ENCODE results near the gene DCUN1D2.

Gene DCUN1D2

GRCh38 chr13:113509989-113510388 is 19.5 kb upstream of the DCUN1D2 start:
- Histone ChIP-seq H3K4me1 (peaks cover 0 to 16% (median 5%) of the 10 kb centered on the region in 4 donors), H3K36me3 (peaks cover 26 to 81% (median 52%) of the 10 kb centered on the region in 3 donors), H3K4me3 (no peak overlapping the region), H3K27me3 (no peaks in the 10 kb centered on the region), H3K27ac (no peak overlapping the region), H3K9me3 (no peaks in the 10 kb centered on the region)
- TF ChIP-seq CTCF (IDR thresholded peaks at IDR 0.05), result no peak
- intact Hi-C loops (cut with DNase I; ENCODE audit: low total_unique reads), result no loop called here
- DNase-seq, result no peak

GRCh38 chr13:113508521-113509254 is 18.2 kb upstream of the DCUN1D2 start:
- Histone ChIP-seq H3K9me3 (no peaks in the 10 kb centered on the region), H3K27ac (no peak overlapping the region), H3K27me3 (no peaks in the 10 kb centered on the region), H3K36me3 (peaks cover 39 to 83% (median 55%) of the 10 kb centered on the region in 3 donors), H3K4me1 (peaks cover 0 to 16% (median 5%) of the 10 kb centered on the region in 4 donors), H3K4me3 (no peak overlapping the region)
- no peak for DNase-seq
- TF ChIP-seq CTCF (IDR thresholded peaks at IDR 0.05), result no peak
- intact Hi-C loops (cut with DNase I; ENCODE audit: low total_unique reads), result no loop called here

- H3K4me3 ChIP-seq, result no peak overlapping the region
- TF ChIP-seq CTCF (IDR thresholded peaks at IDR 0.05), result no peak
- no peak for DNase-seq
- H3K27ac ChIP-seq, result no peak overlapping the region
- peaks cover 0 to 16% (median 5%) of the 10 kb centered on the region in 4 donors for H3K4me1 ChIP-seq
- no peaks in the 10 kb centered on the region for H3K9me3 ChIP-seq
- no peaks in the 10 kb centered on the region for H3K27me3 ChIP-seq
- intact Hi-C loops (cut with DNase I; ENCODE audit: low total_unique reads), result no loop called here
- peaks cover 47 to 82% (median 62%) of the 10 kb centered on the region in 3 donors for H3K36me3 ChIP-seq
Measured at GRCh38 chr13:113507505-113508345, 17.2 kb upstream of the DCUN1D2 start.

GRCh38 chr13:113506871-113507388 is 16.4 kb upstream of the DCUN1D2 start:
- Histone ChIP-seq H3K27ac (no peak overlapping the region), H3K27me3 (no peaks in the 10 kb centered on the region), H3K36me3 (peaks cover 55 to 88% (median 62%) of the 10 kb centered on the region in 3 donors), H3K4me1 (peaks cover 0 to 16% (median 5%) of the 10 kb centered on the region in 4 donors), H3K4me3 (no peak overlapping the region), H3K9me3 (no peaks in the 10 kb centered on the region)
- no peak for TF ChIP-seq CTCF (IDR thresholded peaks at IDR 0.05)
- intact Hi-C loops (cut with DNase I; ENCODE audit: low total_unique reads), result no loop called here
- no peak for DNase-seq

- peaks cover 0 to 17% (median 5%) of the 10 kb centered on the region in 4 donors for H3K4me1 ChIP-seq
- H3K36me3 ChIP-seq, result peaks cover 57 to 88% (median 62%) of the 10 kb centered on the region in 3 donors
- TF ChIP-seq CTCF (IDR thresholded peaks at IDR 0.05), result no peak
- H3K9me3 ChIP-seq, result no peaks in the 10 kb centered on the region
- no peak overlapping the region for H3K27ac ChIP-seq
- intact Hi-C loops (cut with DNase I; ENCODE audit: low total_unique reads), result no loop called here
- H3K4me3 ChIP-seq, result no peak overlapping the region
- no peaks in the 10 kb centered on the region for H3K27me3 ChIP-seq
- no peak for DNase-seq
Measured at GRCh38 chr13:113506025-113506685, 15.6 kb upstream of the DCUN1D2 start.

Measured in tibial artery (tissue), 4 donors.